ENCODE data around the gene TPRG1.
A peak's percentile ranks its signal among the peaks of the same experiment; 100 is the strongest.

TPRG1 gene

DNA sequence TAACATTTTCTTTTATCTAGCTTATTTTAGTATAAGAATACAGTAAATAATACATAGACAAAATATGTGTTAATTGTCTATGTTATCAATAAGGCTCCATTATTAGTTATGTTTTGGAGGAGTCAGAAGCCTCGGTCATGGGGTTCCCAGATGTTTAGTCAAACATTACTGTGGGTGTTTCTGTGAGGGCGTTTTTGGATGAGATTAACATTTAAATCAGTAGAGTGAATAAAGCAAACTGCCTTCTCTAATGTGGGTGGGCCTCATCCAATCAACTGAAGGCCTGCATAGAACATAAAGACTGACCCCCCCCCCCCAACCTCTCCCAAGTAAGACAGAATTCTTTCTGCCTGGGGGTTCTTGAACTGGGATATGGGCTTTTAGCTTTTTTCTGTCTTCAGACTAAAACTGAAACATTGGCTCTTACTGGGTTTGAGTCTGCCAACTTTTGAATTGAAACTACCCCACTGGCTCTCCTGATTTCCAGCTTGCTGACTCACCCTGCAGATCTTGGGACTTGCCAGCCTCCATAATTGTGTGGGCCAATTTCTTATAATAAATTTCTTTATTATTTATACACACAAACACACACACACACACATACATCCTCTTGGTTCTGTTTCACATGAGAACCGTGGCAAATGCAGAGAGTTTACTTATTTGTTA lies 192.0 kb downstream of the TPRG1 start:
- DNase-seq, result no peak

DNA sequence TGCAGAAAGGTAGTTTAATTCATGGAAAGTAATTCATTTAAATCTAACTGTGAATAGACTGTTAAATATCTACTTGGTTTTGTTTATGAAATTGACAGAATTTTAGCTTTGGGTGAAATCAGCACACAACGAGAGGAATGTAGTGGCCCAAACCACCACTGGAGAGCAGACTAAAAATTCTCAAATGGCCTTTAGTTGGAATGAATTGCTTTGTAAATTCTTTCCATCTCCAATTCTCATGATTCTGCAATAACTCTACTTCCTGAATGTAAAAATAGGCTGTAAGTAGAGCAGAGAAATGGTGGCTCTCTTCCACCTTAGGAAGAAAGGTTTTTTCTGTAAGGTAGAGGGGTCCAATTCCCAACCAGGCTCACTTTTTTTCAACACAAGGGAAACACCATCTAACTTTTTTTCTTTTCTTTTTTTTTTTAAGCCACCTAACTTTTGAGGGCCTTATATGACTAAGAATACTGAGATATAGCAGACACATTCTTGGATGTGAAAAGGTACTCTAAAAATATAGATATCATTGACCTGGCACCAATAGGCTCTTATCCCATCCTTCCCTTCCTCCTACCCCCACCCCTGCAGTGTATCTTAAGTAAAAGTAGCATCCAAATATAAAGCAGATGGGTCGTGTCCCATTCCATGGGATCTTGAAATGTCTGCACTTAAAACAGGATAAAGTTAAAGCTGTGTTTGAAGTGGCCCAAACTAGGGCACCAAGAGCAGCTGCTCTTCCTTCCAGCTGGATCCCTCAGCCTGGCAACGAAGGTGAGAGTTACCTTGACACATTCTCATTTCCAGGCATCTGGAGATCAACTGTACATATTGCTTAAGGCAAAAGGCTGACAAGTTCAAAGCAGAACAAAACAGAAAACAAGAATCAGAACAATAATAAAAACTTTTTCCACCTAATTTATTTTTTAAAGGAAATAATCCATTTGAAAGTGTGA lies 194.1 kb downstream of the TPRG1 start:
- no peak for DNase-seq

DNA sequence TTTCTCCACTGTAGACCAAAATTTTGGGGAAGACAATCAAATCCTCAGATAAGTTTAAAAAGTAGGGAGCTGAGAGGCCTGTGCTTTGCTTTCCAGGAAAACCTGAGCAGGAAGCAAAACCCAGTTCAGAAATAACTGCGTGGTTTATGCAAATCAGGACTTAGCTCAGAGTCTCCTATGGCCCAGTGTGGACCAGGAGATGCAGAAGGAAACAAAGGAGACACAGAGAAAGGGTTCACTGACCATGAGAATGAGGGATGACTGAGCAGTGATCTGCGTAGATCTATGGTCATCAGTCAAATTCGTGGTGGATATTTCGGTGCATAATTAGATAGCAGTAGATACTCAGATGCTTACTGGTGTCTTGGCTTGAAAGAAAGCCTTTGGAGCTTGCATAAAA lies 196.6 kb downstream of the TPRG1 start:
- DNase-seq, result no peak

DNA sequence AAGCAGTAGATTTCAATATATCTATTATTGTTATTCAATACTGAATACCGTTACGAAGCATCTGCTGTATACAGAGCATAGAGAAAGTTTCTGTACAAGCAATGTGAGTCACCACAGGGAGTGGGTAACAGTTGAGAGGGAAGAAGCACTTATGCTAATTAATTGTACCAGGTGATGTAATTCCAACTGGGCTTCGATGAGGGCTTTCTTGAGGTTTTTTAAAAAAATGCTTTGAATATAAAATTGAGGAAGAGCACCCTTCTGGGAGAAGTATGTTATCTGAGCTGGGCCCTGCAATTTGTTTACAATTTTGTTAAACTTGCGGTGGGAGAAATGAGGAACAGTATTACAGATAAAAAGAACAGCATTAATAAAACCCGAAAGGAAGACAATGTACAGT lies 197.9 kb downstream of the TPRG1 start:
- DNase-seq, result no peak

DNA sequence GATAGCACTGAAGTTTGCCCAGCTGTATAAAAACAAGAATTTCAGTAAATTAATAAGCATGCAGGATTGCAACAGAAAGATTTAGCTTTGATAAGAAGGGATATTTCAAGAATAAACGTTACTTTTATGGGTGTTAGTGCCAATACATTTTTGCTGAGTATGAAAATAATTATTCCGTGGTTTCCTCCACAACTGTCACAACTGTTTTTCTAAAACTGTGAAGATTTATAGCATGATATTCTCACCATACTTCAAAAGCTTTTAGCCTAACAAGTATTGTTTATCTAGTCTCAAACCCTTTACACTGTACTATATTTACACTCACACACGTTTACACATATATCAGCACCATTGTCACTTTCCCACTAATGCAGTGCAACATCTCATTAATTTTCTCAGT lies 200.5 kb downstream of the TPRG1 start:
- peak; percentile 63 for DNase-seq
